ENCODE data around the gene ERBIN. TPM values are rescaled to one million over a fixed set of nuclear protein-coding genes. Genes with fewer than 3 reads are reported as not detected.
"Not testable (repeated sequence)": the region's sequence is repeated elsewhere in the genome, so short reads cannot be mapped to it uniquely, and the experiment has no call there.

ERBIN gene
- total RNA-seq, 1 experiment from 2014 or later, result 17.6 TPM

DNA sequence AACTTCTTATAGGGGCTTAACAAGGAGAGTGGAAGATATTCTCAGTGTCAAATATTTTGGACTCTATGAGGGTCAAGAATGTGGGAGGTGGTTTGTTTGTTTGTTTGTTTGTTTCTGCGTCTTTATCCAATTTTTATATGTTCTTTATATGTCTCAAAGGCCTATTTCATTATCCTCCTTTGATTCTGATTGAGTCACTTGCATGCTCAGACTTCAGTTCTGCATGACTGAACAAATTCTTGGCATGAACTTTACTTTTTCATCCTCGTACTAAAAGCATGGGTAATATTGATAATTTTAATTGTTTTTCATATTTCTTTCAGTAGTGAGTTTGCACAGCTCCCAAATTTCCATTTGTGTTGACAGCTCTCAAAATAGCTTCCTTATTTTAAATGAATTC lies 19.2 kb upstream of the ERBIN start:
- no peak overlapping the region for H3K4me3 ChIP-seq (ENCODE audit: insufficient read depth, low read depth, low read length)
- no peaks in the 10 kb centered on the region for H3K36me3 ChIP-seq (replicated peaks; ENCODE audit: control insufficient read depth, insufficient read depth, low read length)
- no peaks in the 10 kb centered on the region for H3K27me3 ChIP-seq (ENCODE audit: control insufficient read depth, insufficient read depth, low read length)
- DNase-seq, result no peak

DNA sequence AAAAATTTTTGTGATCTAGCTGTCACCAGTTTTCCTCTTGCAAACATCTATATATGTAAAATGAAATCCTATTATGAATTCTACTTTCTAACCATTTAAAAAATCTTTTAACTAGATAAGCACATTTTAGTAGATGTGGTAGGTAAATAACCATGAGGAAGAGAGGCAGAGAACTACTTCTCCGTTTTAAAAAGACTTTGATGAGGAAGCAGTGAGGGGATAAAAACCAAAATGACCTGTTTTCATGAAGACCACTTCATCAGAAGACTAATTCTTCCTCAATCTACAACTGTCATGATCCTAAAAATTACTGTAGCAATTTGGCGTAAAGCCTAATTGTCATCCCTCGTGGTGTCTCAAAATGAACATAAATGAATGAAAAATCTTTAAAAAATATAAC lies 15.7 kb upstream of the ERBIN start:
- no peak overlapping the region for H3K4me3 ChIP-seq (ENCODE audit: insufficient read depth, low read depth, low read length)
- no peaks in the 10 kb centered on the region for H3K27me3 ChIP-seq (ENCODE audit: control insufficient read depth, insufficient read depth, low read length)
- no peak for DNase-seq
- H3K36me3 ChIP-seq (replicated peaks; ENCODE audit: control insufficient read depth, insufficient read depth, low read length), result no peaks in the 10 kb centered on the region

DNA sequence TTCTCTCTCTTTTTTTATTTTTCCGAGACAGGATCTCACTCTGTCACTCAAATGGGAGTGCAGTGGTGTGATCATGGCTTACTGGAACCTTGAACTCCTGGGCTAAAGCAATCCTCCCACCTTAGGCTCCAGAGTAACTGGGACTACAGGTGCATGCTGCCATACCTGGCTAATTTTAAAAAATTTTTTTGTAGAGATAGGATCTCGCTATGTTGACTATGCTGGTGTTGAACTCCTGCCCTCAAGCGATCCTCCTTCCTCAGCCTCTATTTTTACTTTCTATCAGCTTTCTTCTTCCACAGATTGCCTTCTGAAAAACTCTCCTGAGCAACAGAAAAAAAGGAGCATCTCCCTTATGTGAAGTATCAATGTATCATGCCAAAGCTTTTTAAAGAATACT lies 14.1 kb upstream of the ERBIN start:
- H3K27me3 ChIP-seq (ENCODE audit: control insufficient read depth, insufficient read depth, low read length), result no peaks in the 10 kb centered on the region
- DNase-seq, result no peak
- H3K36me3 ChIP-seq (replicated peaks; ENCODE audit: control insufficient read depth, insufficient read depth, low read length), result no peaks in the 10 kb centered on the region
- no peak overlapping the region for H3K4me3 ChIP-seq (ENCODE audit: insufficient read depth, low read depth, low read length)

DNA sequence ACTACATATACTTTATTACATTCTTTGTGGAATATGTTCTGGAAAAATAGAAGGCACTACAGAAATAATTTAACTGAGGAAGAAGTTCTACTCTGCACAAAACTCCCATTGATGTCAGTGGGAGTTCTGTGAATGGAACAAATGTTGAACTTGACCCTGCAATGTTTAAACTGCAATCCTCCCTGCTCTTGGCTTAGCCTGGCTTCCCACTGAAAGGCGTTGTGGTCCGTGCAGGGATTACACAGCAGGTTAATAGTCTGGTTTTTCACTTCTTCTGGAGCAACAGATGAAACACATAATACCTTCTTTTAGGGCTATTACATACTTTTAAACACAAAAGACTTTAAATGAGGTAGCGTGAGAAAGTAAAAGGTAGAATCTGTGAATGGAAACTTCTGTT lies 12.9 kb upstream of the ERBIN start:
- DNase-seq, result no peak
- no peaks in the 10 kb centered on the region for H3K36me3 ChIP-seq (replicated peaks; ENCODE audit: control insufficient read depth, insufficient read depth, low read length)
- no peaks in the 10 kb centered on the region for H3K27me3 ChIP-seq (ENCODE audit: control insufficient read depth, insufficient read depth, low read length)
- no peak overlapping the region for H3K4me3 ChIP-seq (ENCODE audit: insufficient read depth, low read depth, low read length)

DNA sequence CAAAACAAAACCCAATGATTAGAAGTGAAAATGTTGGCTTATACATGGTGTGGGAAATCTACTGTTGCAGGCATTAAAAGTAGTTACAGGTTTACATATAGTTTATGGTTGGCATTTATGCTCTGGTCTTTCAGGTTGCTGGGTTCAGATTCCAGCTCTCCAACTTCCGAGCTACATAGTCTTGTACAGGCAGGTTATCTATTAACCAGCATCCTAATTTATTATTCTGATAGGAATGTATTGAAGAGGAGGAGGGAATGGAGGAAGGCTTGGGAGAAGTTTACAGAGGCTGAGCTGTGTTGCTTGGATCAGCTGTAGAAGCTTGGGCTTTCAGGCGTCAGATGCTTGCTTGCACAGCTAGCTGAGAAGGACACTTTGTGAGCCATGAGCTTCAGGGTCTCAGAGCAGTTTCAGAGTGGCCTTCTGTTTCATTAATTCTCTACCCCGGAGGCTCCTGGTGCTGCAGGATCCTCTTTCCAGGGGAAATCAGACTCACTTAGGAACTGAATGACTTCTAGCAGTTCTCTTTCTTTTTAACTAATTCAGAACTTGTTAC lies 11.7 kb upstream of the ERBIN start:
- Histone ChIP-seq H3K36me3 (replicated peaks; ENCODE audit: control insufficient read depth, insufficient read depth, low read length) (no peaks in the 10 kb centered on the region), H3K4me3 (ENCODE audit: insufficient read depth, low read depth, low read length) (no peak overlapping the region), H3K27me3 (ENCODE audit: control insufficient read depth, insufficient read depth, low read length) (no peaks in the 10 kb centered on the region)
- DNase-seq, result no peak

DNA sequence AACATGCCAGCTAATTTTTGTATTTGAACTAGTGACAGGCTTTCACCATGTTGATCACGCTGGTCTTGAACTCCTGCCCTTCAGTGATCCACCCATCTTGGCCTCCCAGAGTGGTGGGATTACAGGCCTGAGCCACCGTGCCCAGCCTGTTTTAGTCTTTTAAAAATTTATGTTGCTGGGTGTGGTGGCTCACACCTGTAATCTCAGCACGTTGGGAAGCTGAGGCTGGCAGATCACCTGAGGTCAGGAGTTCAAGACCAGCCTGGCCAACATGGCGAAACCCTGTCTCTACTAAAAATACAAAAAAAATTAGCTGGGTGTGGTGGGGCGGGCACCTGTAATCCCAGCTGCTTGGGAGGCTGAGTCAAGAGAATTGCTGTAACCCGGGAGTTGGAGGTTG lies 10.7 kb upstream of the ERBIN start:
- H3K27me3 ChIP-seq (ENCODE audit: control insufficient read depth, insufficient read depth, low read length); DNase-seq; H3K36me3 ChIP-seq (replicated peaks; ENCODE audit: control insufficient read depth, insufficient read depth, low read length); H3K4me3 ChIP-seq (ENCODE audit: insufficient read depth, low read depth, low read length): not testable (repeated sequence)

DNA sequence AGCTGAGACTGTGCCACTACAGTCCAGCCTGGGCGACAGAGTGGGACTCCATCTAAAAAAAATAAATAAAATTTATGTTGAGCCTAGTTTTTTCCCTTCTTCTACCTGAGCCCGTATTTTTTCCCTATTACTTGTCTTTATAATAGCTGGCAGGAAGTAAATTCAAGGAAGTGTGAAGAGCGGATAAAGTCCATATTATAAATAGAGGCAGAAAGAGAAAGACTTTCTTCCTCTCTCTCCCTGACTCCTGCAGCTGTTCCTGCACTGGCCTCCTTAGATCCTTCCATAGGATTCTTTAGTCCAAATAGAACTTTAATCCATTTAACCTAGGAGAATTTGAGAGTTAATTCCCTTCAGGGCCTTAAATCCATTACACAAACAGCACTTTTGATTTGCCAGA lies 10.3 kb upstream of the ERBIN start:
- Histone ChIP-seq H3K36me3 (replicated peaks; ENCODE audit: control insufficient read depth, insufficient read depth, low read length) (no peaks in the 10 kb centered on the region), H3K27me3 (ENCODE audit: control insufficient read depth, insufficient read depth, low read length) (no peaks in the 10 kb centered on the region)

DNA sequence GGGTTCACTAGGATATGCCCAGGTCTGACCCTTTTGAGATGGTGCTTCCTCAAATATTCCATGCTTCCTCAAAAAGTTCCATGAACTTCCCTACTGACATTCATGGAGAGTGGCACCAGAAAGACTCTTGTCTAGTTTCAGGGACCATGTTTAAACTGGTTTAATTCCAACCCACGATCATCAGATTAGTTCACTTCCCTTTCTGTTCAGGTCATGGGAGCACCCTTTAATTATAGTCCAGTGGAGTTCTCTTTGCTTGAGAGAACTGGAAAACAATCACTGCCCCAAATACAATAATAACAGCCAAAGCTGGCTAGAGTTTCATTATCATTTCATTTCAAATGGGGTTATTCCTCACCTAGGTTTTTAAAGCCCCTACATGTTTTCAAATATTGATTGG lies 9.7 kb upstream of the ERBIN start:
- no peak for DNase-seq
- H3K4me3 ChIP-seq (ENCODE audit: insufficient read depth, low read depth, low read length), result no peak overlapping the region
- H3K27me3 ChIP-seq (ENCODE audit: control insufficient read depth, insufficient read depth, low read length), result no peaks in the 10 kb centered on the region
- H3K36me3 ChIP-seq (replicated peaks; ENCODE audit: control insufficient read depth, insufficient read depth, low read length), result no peaks in the 10 kb centered on the region

More for the DNA sequence above, 10.3 kb upstream of the ERBIN start:
- H3K4me3 ChIP-seq (ENCODE audit: insufficient read depth, low read depth, low read length), result no peak overlapping the region
- no peak for DNase-seq

DNA sequence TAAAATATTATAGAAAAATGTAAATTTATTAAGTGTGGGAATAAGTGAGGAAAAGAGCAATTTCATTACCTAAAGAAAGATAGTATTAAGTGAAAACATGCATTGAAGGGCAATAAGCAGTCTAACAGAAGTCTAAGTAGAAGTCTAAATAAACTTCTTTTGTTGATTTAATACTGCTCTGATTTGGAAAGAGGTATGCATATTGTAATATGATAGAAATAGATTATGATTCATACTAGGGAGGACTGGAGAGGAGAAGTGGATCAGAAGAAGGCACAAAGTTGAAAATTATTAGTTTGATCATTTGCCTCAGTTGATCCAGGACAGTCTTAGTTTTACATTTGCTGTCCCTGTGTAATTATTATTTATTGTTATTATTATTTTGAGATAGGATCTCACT lies 6.6 kb upstream of the ERBIN start:
- H3K27me3 ChIP-seq (ENCODE audit: control insufficient read depth, insufficient read depth, low read length), result peaks cover 13% of the 10 kb centered on the region
- DNase-seq, result no peak
- no peaks in the 10 kb centered on the region for H3K36me3 ChIP-seq (replicated peaks; ENCODE audit: control insufficient read depth, insufficient read depth, low read length)
- no peak overlapping the region for H3K4me3 ChIP-seq (ENCODE audit: insufficient read depth, low read depth, low read length)

DNA sequence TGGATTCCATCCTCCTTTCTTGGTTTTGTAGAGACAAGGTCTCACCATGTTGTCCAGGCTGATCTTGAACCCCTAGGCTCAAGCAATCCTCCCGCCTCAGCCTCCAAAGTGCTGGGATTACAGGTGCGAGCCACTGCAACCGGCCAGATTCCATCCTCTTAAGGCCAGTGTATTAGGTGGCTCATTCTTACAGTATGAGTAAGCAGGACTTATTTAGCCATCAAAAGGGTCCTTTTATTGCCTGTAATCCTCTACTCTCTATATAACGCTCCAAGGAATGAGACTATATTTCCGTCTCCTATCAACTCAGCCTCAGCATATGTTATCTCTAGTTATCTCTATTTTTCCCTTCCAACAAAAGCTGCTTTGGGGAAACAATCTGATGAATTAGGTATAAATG lies 3.0 kb upstream of the ERBIN start:
- H3K36me3 ChIP-seq (replicated peaks; ENCODE audit: control insufficient read depth, insufficient read depth, low read length), result no peaks in the 10 kb centered on the region
- no peak overlapping the region for H3K4me3 ChIP-seq (ENCODE audit: insufficient read depth, low read depth, low read length)
- peaks cover 15% of the 10 kb centered on the region for H3K27me3 ChIP-seq (ENCODE audit: control insufficient read depth, insufficient read depth, low read length)
- no peak for DNase-seq

DNA sequence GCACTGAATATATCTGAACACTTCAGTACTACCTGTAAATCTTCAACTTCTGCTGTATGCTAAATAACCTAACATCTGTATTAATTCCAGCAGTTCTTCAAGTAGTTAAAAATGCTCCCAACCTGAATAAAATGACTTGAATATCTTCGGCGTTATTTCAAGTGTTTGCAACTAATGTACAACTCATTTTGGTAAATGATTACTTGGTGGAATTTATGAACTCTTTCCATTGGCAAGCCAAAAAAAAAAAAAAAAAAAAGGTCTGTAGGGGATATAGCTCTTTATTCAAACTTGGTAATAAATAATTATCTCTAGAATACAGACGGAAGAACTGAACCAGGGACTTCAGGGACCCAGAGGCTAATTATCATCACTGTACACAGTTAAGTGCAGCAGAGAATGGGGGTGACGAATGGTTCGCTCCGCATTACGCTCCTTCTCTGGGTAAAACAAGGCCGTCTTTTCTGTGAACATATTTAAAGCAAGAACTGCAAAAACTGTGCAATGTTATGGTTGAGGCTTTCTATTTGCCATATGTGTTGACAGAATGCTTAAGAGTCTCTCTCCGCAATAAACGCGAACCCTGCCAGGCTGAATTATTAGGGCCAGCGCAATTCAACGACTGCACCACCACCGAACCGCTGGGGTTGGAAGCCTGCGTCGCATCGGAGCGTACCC lies 1.9 kb upstream of the ERBIN start:
- Histone ChIP-seq H3K27me3 (ENCODE audit: control insufficient read depth, insufficient read depth, low read length) (peaks cover 15% of the 10 kb centered on the region), H3K36me3 (replicated peaks; ENCODE audit: control insufficient read depth, insufficient read depth, low read length) (no peaks in the 10 kb centered on the region), H3K4me3 (ENCODE audit: insufficient read depth, low read depth, low read length) (peak overlapping the region; percentile 85)
- DNase-seq, result no peak

DNA sequence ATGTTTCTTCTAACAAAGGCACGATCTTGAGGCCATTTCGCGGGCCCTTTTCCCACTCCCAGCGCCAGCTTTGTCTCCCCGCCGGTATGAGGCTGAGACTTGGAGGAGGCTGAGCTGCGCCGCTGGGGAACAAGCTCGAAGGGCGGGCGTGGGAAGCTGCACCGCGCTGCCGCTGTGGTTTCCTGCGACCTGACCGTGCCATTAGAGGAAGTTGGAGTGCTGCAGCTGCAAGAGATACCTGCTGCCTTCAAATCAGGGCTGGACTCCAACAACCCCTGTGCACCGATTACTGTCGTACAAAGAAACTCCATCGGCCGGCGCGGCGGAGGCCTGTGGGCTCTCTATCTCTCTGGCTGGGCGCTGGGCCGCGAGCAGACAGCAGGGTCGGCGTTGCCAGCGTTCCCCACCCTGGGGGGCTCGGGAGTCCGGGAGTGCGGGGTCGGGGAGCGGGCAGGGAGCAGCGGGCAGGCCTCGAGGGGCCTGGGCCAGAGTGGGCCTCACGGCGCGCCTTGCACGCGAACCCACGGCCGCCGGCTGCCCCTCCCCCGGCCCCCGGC lies 1.3 kb upstream of the ERBIN start:
- peaks cover 15% of the 10 kb centered on the region for H3K27me3 ChIP-seq (ENCODE audit: control insufficient read depth, insufficient read depth, low read length)
- no peak for DNase-seq
- peak overlapping the region; percentile 85 for H3K4me3 ChIP-seq (ENCODE audit: insufficient read depth, low read depth, low read length)
- H3K36me3 ChIP-seq (replicated peaks; ENCODE audit: control insufficient read depth, insufficient read depth, low read length), result no peaks in the 10 kb centered on the region

DNA sequence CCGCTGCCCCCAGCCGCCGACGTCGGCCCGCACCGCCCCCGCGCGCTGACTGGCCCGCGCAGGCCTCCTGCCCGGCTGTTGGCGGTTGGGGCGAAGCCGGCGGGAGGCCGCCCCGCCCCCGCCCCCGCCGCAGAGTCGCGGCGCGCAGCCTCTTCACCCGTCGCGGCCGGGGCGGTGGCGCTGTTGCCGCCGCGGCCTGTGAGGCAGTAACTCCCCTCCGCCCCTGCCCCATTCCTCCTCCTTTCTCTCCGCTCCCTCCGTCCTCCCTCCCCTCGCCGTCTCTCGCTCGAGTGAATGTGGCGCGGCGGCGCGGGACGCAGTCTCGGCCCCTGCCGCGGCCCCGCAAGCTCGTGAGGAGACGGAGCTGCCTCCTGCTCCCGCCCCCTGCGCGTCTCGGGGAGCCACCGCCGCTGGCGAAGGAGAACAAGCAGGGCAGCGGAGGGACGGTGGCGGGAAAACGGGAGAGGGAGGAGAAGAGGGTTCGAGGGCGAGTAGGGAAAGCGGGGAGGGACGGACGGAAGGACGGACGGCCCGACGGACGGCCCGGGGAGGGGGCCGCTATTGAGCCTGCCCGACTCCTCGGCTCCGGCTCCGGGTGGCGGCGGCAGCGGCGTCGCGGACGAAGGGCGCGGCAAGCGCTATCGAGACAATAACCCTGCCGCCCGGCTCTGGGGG lies 637 bp upstream of the ERBIN start:
- peak; percentile 95 for DNase-seq
- peak overlapping the region; percentile 95 for H3K4me3 ChIP-seq (ENCODE audit: insufficient read depth, low read depth, low read length)
- H3K36me3 ChIP-seq (replicated peaks; ENCODE audit: control insufficient read depth, insufficient read depth, low read length), result no peaks in the 10 kb centered on the region
- peaks cover 15% of the 10 kb centered on the region for H3K27me3 ChIP-seq (ENCODE audit: control insufficient read depth, insufficient read depth, low read length)

DNA sequence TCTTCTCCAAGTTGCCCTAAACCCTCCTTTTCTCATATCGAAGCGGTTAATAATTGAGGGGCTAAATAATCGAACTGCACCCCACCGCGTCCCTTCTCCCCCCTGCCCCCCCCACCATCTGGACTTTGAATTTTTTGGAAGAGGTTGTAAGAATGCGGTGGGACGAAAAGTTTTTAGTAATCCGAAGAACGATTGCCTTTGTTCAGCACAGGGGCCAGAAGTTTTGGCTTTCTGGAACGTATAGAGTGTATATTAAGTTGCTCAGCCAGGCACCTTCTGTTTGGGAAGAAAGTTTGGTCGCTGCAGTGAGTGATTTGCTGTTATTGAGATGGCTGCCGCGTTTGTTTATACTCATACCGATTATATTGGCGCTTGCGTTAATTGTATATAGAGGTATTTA lies 518 bp downstream of the ERBIN start:
- H3K27me3 ChIP-seq (ENCODE audit: control insufficient read depth, insufficient read depth, low read length), result peaks cover 15% of the 10 kb centered on the region
- peak overlapping the region; percentile 95 for H3K4me3 ChIP-seq (ENCODE audit: insufficient read depth, low read depth, low read length)
- peak; percentile 27 for DNase-seq
- H3K36me3 ChIP-seq (replicated peaks; ENCODE audit: control insufficient read depth, insufficient read depth, low read length), result no peaks in the 10 kb centered on the region
